Islet of Langerhans (tissue), 1 donor: ENCODE results near the gene RGL3.
"Not testable (repeated sequence)": the region's sequence is repeated elsewhere in the genome, so short reads cannot be mapped to it uniquely, and the experiment has no call there.

Experiments used
- FAIRE-seq: peaks from one replicate; lab custom pipeline; 2011; peaks lifted over from hg19 to GRCh38; lab: Jason Lieb, UNC

Gene RGL3

DNA sequence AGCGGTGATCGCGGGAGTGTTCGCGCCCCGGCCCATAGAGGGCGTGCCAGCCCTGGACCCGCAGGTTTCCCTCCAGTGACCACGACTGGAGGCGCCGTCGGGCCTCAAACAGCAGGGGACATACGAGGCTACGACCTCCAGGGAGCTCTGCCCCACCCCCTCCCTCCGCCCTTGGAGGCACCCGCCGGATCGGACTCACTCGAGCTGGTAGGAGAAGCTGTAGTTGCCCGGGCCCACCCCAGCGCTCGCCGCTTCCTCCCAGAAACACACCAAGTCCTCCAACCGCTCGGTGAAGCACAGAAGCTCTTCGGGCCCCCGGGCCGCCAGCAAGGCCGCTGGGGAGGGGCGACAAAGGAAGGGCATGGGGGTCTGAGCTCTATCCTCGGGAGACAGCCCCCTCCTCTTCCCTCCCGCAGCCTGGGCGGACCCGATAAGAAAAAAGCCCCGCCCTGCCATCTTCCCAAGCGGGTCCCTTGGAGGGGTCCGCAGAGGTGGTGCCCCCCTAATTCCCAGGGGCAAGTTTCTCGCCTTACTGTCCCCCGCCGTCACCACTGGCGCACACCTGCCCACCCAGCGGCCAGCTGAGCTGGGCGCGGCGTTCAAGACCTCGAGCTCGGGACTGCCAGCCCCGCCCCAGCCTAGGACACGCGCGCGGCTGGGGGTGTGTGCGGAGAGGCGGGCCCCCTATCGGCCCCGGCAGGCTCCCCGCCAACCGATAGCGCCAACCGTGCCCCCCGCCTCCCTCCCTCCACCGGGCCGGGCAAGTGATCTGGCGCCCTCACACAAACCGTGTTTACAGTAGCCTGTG lies 36.0 kb downstream of the RGL3 start:
- FAIRE-seq: no peak

DNA sequence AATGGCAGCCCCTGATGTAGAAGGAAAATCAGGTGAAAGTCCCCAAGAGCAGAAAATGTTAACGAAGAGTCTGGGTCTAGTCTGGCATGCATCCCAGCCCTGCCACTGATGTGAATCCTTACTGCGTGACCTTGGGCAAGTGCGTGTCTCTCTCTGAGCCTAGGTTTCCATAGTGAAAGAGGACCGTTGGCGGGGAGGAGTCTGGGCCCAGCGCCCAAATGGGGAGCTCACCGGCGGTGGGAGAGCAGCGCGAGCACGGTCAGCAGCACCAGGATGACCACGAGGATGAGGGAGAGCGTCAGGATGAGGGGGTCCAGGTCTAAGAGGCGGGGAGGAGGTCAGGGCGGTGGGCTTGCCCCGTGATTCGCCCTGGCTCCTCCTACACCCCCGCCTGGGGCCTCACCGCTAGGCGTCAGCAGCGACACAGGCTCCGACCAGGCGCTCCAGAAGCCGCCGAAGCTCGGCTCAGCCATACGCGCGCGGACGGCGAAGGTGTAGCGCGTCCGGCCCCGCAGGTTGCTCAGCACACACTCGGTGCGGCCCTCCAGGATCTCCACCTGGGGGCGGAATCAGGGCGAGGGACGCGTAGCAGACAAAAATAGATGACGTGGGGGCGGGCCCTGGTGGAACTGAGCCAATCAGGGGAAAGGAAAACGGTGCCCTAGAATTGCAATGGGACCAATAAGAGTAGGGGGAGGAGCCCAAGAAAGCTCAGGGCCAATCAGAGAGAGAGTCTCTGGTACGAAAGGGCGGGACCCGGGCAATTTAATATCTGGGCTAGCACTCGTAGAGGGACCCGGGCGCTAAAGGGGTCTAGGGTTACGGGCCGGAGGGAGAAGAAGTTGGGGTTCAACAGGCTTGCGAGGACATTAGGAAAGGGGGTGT lies 38.2 kb downstream of the RGL3 start:
- FAIRE-seq: no peak

GRCh38 chr19:11379857-11380350 lies 39.2 kb downstream of the RGL3 start:
- FAIRE-seq: no peak

DNA sequence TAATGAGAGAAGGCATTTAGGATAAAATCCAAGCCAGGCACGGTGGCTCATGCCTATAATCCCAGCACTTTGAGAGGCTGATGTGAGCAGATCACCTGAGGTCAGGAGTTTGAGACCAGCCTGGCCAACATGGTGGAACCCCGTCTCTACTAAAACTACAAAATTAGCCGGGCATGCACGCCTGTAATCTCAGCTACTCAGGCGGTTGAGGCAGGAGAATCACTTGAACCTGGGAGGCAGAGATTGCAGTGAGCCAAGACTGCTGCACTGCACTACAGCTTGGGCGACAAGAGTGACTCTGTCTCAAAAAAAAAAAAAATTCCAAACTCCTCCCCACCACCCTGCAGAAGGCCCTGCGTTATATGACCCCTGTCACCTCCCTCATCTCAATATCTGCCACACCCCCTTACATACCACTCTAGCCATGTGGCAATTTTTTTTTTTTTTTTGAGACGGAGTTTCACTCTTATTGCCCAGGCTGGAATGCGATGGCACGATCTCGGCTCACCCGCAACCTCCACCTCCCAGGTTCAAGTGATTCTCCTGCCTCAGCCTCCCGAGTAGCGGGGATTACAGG lies 39.8 kb downstream of the RGL3 start:
- not testable (repeated sequence) for FAIRE-seq

- FAIRE-seq: no peak
Observed at GRCh38 chr19:11378319-11379189, 40.6 kb downstream of the RGL3 start.

DNA sequence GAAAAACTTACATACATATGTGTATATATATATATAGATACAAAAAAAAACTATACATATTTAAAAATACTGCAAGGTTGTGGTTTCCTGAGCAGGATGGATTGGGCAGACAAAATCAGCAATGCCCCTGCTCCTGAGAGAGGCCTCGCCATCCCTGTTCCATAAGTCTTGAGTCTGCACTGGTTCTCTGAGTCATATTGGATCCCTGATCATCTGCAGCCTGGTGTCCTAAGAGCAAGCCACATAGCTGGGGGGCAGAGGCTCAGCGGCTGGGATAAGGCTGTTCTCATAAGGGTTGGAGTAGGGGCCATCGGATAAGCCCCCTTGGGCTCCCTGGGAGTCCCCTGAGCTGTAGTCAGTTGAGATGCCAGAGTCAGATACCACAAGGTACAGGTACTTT lies 41.4 kb downstream of the RGL3 start:
- FAIRE-seq: no peak

DNA sequence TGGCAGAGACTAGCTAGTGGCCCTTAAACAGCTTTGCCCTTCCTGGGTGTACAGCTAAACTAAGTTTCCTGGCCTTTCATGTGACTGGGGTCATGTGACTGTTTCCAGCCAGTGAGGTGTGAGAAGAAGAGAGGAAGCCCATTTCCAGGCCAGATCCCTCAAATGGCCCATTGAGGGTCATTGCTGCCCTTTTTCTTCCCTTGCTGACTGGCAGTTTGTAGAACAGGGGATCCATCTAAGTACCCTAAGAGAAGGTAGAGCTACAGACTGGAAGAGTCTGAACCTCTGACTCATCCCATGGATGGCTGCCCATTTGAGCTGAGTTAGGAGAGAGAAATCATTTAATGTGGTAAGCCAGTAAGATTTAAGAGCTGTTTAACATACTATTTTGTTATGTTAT lies 41.9 kb downstream of the RGL3 start:
- FAIRE-seq: no peak

DNA sequence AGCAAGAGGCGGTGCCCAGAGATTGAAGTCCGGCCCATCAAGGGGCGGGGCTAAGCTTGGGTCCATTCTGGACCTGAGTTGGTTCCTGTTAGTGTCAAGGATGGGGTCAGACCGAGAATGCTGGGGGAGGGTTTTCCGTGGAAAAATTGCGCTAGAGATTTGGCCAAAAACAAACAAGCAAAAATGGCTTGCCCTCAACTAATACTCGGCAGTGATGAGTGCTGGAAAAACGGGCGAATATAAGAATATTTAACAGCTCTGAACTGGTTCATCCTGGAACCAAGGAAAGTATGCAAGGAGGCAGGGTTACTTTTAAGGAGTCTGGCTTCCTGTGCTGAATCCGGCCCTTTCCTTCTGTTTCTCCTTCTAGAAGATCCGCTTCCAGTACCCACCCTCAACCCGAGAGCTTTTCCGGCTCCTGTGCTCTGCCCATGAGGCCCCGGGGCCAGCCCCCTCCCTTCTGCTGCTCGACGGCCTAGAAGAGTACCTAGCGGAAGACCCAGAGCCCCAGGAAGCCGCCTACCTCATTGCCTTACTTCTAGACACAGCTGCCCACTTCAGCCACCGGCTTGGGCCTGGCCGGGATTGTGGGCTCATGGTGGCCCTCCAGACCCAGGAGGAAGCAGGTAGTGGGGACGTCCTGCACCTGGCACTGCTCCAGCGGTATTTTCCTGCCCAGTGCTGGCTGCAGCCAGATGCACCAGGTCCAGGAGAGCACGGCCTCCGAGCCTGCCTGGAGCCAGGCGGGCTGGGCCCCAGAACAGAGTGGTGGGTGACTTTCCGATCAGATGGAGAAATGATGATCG lies 43.8 kb downstream of the RGL3 start:
- no peak for FAIRE-seq

DNA sequence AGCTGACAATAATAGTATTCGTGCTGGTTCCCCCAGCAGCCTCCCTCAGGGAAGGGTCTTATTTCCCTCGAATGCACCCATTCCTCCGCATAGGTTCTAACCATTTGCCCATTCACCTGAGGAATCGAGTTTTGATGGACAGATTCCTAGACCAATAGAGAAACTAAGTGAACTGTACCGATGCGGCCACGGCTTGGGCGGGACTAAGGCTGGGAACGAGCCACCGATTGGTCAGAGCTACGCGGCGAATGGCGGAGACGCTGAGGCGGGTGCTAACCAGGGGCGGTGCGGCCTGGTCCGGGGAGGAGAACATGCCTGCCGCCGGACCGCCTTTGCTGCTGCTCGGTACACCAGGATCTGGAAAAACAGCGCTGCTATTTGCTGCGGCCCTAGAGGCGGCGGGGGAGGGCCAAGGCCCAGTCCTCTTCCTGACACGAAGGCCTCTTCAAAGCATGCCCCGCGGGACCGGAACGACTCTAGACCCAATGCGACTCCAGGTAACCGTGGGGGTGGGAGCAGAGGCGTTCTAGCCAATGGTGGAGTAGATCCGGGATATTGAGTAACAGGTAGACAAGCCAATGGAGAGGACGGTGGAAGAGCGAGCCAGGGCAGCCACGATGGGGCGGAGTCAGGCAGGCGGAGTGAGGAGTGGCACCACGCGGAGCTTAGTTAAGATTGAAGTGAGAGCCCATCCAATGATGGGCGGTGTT lies 44.5 kb downstream of the RGL3 start, which contains the start of gene SWSAP1:
TSS of gene SWSAP1 (plus strand) at position 234 of the 710 bp plus-strand sequence. CDS start at position 249, 15 bp downstream.
- FAIRE-seq: peak; percentile 82

- FAIRE-seq: no peak
Observed at GRCh38 chr19:11373885-11374432, 45.2 kb downstream of the RGL3 start.

DNA sequence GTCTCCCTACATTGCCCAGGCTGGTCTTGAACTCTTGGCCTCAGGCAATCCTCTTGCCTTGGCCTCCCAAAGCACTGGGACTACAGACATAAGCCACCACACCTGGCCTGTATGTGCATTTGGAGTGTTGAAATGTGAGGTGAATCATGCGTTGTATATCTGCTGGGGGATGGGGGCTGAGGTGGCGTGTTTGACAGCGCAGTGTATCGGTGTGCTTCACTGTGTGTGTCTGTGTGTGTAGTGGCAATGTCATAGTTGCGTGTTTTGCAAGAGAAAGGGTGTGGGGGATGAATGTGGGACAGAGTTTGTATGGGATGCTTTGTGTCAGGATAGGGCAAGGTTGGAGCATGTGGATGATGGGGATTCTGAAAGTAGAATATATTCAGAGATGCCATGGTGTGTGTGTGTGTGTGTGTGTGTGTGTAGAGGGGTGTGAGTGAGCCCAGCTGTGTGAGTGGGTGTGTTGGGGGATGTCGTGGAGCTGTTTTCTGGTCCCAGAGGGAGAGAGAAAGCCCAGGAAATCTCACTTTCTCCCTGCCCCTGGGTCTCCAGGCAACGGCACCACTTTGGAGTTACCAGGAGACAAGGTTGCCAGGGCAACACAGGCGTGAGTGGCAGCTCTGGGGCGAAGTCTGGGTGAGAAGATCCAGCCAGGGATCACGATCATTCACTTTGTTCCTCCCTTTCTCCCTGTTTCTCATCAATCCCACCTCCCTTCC lies 45.8 kb downstream of the RGL3 start:
- FAIRE-seq: no peak

DNA sequence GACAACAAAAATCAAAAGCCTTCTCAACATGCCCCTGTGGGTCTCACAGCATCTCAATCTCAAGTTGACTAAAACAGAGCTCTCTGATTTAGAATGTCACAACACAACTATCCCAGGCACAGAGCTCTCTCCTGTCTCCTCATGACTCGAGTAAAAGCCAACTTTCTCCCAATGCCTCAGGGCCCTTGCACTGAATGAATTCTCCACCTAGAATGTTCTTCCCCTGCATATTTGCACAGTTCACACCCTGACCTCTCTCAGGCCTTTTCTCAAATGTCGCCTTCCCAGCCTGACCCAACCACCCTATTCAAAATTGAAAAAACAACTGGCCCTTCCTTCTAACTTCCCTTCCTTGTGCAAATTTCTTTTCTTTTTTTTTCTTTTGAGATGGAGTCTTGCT lies 48.4 kb downstream of the RGL3 start:
- no peak for FAIRE-seq

- no peak for FAIRE-seq
Observed at GRCh38 chr19:11367528-11367927, 51.6 kb downstream of the RGL3 start.

DNA sequence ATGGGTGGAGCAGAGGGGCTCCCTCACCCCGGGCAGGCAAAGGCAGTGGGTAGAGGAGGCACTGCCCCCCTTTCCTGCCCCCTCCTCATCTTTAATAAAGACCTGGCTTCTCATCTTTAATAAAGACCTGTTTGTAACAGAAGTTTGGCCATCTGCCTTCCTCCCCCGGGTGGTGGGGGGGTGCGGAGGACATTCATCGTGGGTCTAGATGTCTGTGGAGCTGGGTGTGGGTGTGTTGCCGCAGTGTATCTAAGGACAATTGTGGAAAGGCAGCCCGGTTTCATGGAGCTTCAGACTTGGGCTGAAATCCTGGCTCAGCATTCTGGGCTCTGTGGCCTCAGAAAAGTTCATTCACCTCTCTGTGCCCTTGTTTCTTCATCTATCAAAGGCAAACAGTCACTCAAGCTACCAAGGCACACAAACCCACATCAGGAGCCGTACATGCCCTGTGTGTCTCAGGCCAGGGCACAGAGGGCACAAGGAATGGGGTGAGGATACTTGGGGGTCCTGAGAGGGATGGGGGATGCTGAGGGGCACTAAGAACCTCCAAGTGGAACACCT lies 53.5 kb downstream of the RGL3 start:
- no peak for FAIRE-seq

DNA sequence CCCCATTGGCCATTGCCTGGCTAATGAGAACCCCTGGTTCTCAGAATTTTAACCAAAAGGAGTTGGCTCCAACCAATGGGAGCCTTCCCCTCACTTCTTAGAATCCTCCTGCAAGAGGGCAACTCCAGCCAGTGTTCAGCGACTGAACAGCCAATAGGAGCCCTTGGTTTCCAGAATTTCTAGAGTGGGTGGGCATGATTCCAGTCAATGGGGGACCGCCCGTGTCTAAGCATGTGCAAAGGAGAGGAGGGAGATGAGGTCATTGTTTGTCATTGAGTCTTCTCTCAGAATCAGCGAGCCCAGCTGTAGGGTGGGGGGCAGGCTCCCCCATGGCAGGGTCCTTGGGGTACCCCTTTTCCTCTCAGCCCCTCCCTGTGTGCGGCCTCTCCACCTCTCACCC lies 54.2 kb downstream of the RGL3 start:
- no peak for FAIRE-seq

DNA sequence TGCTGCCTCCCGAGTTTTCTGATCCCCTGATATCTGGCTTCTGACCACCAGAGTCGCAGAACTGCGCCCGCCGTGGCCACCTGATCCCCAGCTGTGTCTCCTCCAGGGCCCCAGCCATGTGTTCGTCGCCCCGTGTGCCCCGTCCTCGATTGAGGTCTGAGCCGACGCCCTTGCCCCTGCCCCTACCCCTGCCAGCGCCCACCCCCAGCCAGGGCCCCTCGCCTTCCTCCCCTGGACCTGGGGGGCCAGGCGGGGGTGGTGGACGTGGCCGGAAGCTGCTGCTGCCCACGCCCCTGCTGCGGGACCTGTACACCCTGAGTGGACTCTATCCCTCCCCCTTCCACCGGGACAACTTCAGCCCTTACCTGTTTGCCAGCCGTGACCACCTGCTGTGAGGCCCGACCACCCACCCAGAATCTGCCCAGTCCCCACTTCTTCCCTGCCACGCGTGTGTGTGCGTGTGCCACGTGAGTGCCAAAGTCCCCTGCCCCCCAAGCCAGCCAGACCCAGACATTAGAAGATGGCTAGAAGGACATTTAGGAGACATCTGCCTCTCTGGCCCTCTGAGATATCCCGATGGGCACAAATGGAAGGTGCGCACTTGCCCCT lies 54.7 kb downstream of the RGL3 start:
- FAIRE-seq: no peak

GRCh38 chr19:11363881-11364280 lies 55.2 kb downstream of the RGL3 start:
- no peak for FAIRE-seq
